NOMO-1 (cell line): ENCODE measurements around the gene SPO11.

Experiments used
- DNase-seq, 2 experiments: peaks; one replicate each; lab custom pipeline; 2025; ENCODE audit not compliant: unreplicated experiment in 2 of 2; lab: John Stamatoyannopoulos, UW

SPO11 gene

DNA sequence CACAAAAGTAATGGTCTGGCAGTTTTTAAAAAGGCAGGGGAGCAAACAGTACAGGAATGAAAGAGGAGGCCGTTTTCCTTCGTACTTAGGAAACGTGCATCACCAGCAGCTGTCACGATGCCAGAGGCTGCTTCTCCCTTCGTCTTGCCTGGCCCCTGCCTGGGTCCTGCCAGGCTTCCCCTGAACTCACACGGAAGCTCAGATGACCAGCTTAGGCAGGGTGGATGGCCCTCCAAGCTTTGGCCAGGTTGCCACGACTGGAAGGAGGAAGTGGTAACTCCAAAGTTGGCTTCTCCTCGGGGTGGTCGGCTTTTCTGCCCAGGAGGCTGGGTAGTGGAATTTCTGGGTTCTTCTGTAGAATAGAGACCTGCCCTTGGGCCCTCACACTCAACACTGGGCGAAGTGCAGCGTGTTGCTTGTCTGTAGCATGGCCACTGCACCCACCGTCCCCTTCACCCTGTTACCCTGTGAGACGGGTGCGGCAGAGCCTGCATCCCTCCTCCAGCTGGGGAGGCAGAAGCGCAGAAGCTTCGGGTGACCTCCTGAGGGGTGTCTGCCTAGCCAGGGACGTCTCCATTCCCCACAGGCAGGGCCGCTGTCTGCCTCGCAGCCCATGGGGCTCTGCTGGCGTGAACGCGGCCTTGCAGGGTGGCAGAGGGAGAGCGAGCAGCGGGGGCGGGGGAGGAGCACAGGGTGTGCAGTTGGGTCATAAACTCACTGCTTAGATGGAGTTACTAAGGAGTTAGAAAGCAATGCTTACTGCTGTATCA is 43.2 kb downstream of the SPO11 start:
- DNase-seq: no peak

DNA sequence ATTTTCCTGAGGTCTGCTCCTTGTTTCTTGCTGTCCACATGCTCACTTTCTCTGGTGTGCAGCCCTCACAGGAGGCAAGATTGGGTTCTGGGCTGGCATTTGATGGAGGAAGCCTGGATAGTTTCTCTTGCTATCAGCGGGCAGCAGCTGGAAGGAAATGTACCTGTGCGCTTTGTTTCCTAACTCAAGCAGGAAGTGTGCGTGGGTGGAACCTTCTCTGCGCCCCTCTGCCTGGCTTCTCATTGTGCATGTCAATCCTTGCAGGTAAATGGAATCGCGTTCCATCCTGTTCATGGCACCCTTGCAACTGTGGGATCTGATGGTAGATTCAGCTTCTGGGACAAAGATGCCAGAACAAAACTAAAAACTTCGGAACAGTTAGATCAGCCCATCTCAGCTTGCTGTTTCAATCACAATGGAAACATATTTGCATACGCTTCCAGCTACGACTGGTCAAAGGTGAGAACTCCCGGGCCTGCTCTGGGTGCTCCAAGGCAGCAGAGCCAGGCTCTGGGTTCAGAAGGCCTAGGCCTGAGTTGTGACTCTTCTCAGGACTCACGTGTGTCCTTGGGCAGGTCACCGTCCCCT is 44.8 kb downstream of the SPO11 start:
- no peak for DNase-seq

DNA sequence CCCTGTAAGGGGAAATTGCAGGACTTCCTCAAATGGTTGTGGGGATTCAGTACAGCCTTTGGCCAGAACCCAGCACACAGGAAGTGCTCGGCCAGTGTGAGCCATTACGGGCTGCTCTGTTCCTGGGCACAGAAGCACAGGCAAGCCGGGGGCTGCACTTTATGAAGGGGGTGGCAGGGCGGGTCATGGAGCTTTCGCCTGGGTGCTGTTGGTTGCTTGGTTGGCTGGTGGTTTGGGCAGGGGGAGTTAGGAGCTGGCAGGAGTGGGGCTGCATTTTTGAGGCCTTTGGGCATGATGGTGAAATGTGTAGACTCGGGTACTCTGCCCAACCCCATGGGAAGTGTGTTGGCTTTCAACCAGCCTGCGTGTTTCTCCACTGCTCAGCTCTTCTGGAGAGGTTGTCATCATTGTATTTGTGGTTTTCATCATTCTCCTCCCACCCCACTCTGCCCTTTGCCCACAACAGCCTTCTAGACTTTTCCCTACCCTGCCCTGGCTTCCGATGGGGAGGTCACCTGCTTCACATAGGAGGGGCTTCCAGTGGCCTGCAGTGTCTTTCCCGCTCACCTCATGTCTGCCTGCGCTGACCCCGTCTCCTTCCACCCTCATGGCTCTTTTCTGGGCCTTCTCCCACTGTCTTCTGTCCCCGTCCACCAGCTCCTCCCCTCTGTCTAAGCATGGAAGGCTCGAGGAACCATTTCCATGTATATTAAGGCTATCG is 45.5 kb downstream of the SPO11 start:
- peak; percentile 56 to 65 for DNase-seq

GRCh38 chr20:57375652-57376230 is 46.1 kb downstream of the SPO11 start:
- no peak for DNase-seq

DNA sequence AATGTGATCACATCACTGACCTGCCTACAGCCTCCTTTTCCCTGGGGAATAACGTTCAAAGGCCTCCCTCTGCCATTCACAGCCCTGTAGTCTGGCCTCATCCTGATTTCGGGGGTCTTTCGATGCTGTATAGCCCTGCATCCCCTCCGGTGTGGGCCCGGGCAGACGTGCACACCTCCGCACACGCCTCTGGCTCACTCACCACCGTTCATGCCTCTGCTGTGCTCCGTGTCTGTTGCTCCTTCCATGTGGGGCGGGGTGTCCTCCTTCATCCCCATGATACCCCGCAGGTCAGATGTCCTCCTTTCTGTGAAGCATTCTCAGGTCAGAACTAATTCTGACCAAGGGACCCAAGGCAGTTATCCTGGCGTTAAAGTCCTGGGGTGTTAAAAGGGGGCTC is 47.7 kb downstream of the SPO11 start:
- no peak for DNase-seq

DNA sequence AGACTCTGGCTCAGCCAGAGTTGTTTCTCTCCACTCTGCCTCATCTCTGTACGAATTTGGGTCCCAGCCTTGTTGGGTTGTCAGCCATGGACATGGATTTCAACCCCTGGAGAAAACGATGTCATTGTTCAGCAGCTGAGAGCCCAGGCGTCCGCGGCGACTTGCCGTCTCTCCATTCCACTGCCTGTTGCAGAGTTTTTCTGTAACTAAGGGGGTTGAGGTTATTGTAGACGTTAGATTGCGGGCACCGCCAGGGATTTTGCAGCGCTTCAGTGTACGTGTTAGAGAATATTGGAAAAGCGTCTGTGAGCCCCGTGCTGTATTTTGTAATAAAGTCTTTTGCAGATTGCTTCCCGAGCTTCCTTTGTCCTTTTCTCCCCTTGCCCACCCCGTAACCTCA is 48.5 kb downstream of the SPO11 start:
- DNase-seq: no peak

- no peak for DNase-seq
These were observed 49.2 kb downstream of the SPO11 start for GRCh38 chr20:57378646-57379262.

DNA sequence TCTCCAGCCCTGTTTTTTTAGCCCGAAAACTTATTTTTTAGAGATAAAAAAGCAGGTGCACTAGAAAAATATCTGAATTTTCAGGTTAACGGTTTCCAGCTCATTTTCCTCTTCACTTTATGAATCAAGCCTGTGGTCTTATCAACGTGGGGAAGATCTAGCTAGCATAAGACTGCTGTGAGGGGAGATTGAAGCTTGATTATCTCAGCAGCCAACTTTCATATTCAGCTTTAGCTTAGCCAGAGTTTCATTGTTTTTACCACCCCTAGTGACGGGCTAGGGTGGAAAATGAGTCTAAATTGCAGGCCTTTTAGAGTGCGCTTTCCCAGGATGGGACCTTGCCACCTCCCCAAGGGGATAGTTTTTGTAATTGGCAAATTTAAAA is 49.7 kb downstream of the SPO11 start:
- DNase-seq: no peak

- no peak for DNase-seq
These were observed 50.6 kb downstream of the SPO11 start for GRCh38 chr20:57380081-57380750.

DNA sequence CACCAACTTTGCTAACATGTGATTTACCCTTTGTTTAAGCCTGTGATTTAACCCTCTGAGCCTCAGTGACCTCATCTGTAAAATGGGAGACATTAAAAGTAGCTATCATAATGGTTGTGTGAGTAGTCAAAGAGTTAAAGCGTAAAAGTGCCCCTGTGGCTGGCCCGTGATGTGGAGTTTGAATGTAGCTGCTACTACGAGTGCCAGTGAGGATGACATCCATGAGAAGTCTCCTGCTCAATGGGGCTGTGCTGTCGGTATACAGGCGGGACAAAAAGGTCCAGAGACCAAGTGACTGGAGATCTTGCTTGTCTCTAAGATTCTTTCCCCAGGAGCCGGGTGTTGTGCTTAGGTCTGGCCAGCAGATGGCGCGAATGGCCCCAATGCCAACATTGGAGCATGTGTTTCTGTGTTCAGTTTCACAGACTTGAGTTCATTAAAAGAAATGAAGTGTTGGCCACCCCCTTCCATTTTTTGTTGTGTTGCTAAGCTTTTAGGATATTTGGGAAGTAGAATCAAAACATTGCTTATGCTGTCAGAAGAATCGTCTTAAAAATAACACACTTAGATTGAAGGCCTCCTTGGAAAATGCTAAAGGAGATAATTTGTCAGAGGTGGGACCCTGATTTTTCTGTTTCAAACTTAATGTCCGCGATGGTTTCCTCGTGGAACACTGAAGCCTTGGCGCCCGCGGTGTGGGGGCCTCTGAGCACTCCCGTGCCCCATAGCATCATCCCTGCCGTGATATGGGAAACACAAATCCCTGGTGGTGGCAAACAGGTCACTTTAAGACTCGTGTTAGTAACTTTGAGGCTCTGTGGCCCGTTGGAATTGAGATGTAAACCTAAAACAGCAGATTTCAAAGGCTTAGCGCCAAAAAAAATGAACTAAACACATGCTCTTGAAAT is 52.2 kb downstream of the SPO11 start:
- peak; percentile 47 to 52 for DNase-seq

DNA sequence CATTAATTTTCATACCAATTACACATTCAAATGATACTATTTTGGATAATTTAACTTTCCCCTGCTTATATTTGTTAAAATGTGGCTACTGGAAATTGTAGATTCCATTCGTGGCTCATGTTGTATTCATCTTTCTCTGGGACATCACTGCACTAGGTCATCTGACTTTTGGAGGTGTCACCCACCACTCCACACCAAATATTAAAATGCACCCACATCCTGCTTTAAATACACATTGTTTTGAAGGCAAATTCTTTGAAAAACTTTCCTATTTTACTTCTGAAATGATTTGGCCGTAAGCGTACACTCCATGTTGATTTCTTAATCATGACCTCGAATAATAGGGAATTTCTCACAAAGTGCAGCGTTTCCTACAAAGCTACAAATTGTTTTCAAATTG is 52.9 kb downstream of the SPO11 start:
- no peak for DNase-seq

DNA sequence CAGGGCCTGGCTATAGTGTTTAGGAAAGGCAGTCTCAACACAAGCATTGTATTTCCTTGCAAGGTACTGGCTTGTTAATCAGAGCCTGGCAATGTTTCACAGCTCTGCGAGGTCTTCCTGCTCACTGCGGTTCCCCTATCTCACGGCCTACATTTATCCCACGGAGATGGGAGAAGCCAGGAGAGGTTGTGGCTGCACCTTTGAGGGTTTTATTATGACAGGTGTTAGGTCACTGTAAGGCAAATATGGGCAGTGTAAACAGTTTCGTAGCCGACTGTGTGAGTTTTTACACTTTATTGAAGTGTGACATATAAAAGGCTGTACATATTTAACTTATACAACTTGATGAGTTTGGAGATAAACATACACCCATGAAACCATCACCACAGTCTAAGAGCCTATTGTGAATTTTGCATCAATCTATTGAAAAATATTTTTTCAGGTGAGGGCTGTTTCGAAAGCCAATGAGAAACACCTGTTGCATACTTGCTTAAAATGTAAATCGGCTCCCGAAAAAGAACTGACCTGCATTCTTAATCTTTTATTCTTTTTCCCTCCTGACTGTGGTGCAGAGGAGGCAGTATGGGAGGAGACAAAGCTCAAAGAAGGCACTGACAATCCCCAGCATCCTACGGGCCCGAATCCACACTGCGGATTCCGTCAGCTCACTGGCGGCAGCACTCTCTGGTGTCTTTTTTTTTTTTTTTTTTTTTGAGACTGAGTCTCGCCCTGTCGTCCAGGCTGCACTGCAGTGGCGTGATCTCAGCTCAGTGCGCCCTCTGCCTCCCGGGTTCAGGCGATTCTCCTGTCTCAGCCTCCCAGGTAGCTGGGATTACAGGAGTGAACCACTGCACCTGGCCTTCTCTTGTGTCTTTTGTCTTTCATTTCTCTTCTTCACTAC is 54.1 kb downstream of the SPO11 start:
- DNase-seq: no peak

DNA sequence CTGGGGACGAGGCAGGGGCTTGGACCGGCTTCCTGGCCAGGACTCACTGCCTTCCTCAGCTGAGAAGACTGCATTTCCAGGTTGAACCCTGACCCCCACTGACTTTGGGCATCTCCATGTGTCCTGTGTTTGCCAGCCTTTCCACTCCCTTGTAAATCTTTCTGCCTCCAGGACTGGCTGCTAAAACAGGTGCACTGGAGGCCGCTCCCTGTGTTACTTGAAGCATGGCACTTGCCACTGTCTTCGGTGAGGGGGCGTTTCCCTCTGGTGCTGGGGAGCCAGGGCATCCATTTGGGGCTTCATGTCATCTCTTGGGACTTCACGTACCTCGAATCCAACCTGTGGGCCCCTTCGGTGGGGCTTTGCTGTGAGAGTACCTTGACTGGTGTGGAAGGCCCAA is 54.9 kb downstream of the SPO11 start:
- DNase-seq: no peak

- no peak for DNase-seq
These were observed 55.6 kb downstream of the SPO11 start for GRCh38 chr20:57384953-57385761.

- DNase-seq: no peak
These were observed 56.3 kb downstream of the SPO11 start for GRCh38 chr20:57385940-57386339.

- no peak for DNase-seq
These were observed 57.2 kb downstream of the SPO11 start for GRCh38 chr20:57386762-57387161.

DNA sequence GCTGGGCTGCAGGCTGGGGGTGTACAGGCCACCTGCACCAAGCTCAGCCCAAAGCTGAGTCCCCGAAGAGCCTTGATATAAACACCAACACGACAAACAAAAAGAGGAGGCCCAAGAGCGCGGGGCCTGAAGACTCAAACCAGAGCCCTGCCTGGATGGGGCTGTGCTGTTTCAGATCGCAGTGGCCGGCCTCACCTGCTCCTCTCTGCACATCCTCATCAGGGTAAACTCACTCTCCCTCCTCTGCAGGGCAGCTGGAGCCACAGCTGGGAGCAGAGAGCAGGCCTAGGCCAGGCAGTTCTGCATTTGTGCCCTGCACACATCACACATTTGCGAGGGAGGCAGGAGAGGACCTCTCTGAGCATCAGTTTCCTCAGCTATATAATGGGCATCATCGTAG is 57.9 kb downstream of the SPO11 start:
- no peak for DNase-seq

GRCh38 chr20:57387945-57388371 is 58.4 kb downstream of the SPO11 start:
- DNase-seq: no peak
